GM12872 (cell line): Measurements from ENCODE around the gene FUZ.

Experiments
- TF ChIP-seq, protein P1 (sequence below): IDR thresholded peaks from 3 replicates; pipeline ENCODE4 v1.5.1; 2011; ENCODE audit warnings: low read depth, mild to moderate bottlenecking, low read length, moderate library complexity; ENCODE audit not compliant: insufficient read depth

Gene FUZ

DNA sequence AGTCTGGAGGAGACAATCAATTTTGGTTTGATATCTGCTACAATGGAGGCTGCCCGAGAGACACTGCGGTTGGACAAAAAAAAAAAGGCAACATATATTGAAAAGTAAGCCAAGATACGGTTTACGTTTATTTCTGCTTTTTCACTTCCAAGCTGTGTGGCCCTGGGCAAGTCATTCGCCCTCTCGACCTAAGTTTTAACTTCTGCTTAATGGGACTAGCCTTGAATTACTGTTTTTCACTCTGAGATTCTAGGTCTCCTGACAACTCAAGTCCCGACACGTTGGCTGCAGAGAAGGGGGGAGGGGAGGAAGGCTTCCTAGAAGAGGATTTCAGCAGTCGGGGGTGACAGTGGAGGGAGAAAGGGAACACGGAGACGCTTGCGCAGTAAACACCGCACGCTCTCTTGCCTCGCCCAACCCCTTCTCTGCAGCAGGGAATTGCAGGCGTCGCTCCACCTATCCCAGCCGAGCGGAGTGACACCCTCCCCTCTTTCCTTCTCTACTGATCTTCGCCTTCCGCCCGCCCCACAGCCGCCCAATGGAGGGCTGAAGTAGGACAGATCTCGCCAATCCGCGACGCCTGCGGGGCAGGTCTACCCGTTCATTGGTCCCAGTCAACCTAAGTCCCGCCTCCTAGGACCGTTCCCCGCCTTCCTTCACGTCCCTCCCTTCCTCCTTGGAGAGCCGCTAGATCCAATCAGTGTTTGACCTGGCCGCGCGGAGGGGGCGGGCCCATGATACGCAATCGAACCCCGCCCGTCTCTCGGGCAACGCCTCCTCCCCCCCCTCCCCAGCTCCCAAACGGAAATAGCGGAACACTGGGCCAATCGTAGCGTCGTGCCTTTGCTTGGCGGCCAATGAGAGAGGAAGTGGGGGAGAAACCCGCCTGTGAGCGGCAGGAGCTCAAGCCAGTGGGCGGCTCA, 46.8 kb downstream of the FUZ start:
- TF ChIP-seq, protein P1, sequence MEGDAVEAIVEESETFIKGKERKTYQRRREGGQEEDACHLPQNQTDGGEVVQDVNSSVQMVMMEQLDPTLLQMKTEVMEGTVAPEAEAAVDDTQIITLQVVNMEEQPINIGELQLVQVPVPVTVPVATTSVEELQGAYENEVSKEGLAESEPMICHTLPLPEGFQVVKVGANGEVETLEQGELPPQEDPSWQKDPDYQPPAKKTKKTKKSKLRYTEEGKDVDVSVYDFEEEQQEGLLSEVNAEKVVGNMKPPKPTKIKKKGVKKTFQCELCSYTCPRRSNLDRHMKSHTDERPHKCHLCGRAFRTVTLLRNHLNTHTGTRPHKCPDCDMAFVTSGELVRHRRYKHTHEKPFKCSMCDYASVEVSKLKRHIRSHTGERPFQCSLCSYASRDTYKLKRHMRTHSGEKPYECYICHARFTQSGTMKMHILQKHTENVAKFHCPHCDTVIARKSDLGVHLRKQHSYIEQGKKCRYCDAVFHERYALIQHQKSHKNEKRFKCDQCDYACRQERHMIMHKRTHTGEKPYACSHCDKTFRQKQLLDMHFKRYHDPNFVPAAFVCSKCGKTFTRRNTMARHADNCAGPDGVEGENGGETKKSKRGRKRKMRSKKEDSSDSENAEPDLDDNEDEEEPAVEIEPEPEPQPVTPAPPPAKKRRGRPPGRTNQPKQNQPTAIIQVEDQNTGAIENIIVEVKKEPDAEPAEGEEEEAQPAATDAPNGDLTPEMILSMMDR, result no peak

DNA sequence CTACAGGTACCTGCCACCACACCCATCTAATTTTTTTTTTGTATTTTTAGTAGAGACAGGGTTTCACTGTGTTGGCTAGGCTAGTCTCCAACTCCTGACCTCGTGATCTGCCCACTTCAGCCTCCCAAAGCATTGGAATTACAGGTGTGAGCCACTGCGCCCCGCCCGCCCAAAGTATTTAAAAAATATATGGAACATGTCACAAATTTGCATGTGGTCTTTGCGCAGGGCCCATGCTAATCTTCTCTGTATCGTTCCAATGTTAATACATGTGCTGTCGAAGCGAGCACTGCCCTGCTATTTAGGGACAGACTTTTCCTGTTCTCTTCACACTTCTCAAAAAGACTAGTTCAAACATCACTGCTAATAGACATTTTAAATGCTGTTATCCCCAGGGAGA, 48.8 kb downstream of the FUZ start:
- TF ChIP-seq, protein P1, result no peak

DNA sequence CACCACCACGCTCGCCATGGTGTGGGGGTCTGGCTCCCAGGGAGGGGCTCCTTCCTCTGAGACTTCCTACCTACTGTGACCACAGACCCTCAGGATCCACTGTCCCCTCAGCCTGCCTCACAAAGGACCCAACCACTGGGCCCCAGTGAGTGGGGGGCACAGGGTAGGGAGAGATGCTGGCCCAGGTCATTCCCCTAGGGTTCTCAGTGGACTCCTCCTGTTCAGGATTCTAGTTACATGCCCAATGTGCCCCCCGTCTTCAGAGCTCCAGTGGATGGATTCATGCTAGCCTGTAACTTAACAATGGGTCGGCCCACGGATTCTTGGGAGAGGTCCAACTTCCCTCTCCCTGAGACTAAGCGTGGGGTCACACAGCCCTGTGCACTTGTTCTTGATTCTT, 49.9 kb downstream of the FUZ start, which contains the start of gene TSKS:
Gene TSKS, minus strand, starts transcription at position 77 of the 400 bp plus-strand sequence. Its CDS starts 59 bp downstream, at position 18.
- TF ChIP-seq, protein P1, result no peak

DNA sequence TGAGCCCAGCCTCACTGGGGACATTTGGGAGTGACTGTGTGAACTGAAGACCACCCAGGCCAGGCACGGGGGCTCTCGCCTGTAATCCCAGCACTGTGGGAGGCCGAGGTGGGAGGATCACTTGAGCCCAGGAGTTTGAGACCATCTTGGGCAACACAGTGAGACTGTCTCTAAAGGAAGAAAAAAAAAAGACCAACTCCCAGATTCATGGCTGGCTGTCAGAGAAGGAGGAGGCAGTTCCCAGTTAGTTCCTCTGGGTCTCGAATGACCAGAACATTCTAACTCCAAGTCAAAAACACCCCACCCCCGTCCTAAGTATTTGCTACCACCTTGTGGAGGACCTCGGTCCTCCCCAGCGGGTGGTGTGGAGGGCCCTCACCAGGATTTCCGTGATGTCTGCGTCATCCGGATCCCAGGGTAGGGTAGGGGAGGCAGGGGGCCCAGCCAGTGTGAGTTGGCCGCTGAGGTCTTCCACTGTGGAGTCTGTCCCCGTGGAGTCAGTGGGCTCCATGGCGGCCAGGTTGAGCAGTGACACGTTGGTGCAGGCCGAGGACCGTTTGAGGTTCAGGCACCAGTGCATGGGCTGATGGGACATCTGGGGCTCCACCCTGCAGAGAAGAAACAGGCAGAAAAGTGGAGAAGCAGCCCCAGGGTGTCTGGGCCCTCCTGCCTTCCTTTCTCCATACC, 51.3 kb downstream of the FUZ start:
- TF ChIP-seq, protein P1, result no peak

DNA sequence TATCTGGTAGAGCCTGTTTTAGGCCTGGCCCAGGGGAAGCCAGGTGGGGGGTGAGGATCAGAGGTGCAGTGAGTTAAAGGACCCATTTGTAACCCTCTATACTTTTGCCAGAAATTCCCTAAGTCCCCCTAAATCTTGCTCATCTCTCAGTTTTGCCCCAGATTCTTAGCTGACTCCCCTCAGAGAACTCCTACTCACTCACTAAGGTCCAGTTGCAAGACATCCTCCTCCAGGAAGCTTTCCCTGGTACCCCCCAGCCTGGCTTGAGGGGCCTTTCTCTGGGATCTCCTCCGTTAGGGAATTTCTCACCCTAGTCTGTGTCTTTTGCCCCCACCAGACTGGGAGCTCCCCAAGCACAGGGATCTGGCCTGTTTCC, 51.9 kb downstream of the FUZ start:
- TF ChIP-seq, protein P1, result no peak

DNA sequence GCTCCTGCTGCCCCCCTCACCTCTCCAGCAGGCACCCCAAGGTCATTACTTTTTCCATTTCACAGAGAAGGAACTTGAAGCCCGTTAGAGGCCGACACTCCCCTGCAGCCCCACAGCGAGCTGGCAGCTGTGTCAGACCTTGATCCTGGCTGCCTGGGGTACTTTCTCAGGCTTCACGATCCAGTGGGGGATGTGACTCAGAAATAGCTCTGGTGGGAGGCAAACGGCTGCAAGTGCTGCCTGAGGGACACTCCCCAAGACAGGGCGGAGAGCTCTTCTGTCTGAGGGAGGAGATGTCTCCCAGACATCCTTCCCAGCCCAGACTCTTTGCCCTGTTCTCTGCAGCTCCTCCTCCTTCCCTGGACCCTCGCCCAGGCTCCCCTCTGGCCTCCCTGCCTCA, 54.8 kb downstream of the FUZ start:
- TF ChIP-seq, protein P1, result no peak
